Tibial artery (tissue), 4 donors: ENCODE results near the gene PDE6D.
A peak's percentile ranks its signal among the peaks of the same experiment; 100 is the strongest.

Experiments used
- DNase-seq, 2 donors: peaks; one replicate each; pipeline ENCODE4 v3.0.0-alpha.2; 2019
- H3K27ac ChIP-seq, 2 donors: fragments of 200-600 bp; sonication (generic) in 1 of 2; 1 replicate in 1 of 2; 2 replicates in 1 of 2; pipeline ENCODE4 v1.5.1; 2018 to 2019; ENCODE audit warnings: mild to moderate bottlenecking in 1 of 2
- H3K27me3 ChIP-seq, 2 donors: fragments of 200-600 bp; sonication (generic) in 1 of 2; one replicate each; pipeline versions ENCODE4 v1.5.1 to v1.6.0; 2016 to 2019
- H3K36me3 ChIP-seq, 3 donors: fragments of 200-600 bp; sonication (generic) in 2 of 3; one replicate each; pipeline ENCODE4 v1.5.1; 2016 to 2019; ENCODE audit warnings: mild to moderate bottlenecking in 2 of 3
- H3K4me1 ChIP-seq, 4 donors: fragments of 200-600 bp; sonication (generic) in 2 of 4; 1 replicate in 3 of 4; 2 replicates in 1 of 4; pipeline ENCODE4 v1.5.1; 2016 to 2019
- H3K4me3 ChIP-seq, 2 donors: fragments of 200-600 bp; sonication (generic) in 1 of 2; 1 replicate in 1 of 2; 2 replicates in 1 of 2; pipeline ENCODE4 v1.5.1; 2018 to 2019; ENCODE audit warnings: mild to moderate bottlenecking in 2 of 2
- H3K9me3 ChIP-seq, 3 donors: fragments of 200-600 bp; sonication (generic) in 1 of 3; one replicate each; pipeline ENCODE4 v1.5.1; 2016 to 2019
- CTCF ChIP-seq, 2 experiments: fragments of 200-600 bp in 1 of 2; fragments of 450-650 bp in 1 of 2; IDR thresholded peaks; one replicate each; pipeline ENCODE4 v1.5.1; 2017 to 2019; ENCODE audit warnings: antibody characterized with exemption in 2 of 2, mild to moderate bottlenecking in 1 of 2, moderate library complexity in 1 of 2
- intact Hi-C: fragments of 100-400 bp; cut with DNase I; formaldehyde crosslinking; loops from one replicate; pipeline ENCODE4 v1.15.0; 2023; ENCODE audit warnings: low total_unique reads

The PDE6D gene

GRCh38 chr2:231699006-231699405, 82.1 kb downstream of the PDE6D start:
- intact Hi-C loops, result no loop called here
- no peak for TF ChIP-seq CTCF (IDR thresholded peaks at IDR 0.05)

GRCh38 chr2:231696004-231696367, 85.1 kb downstream of the PDE6D start:
- H3K9me3 ChIP-seq, result no peaks in the 10 kb centered on the region
- H3K27ac ChIP-seq, result no peak overlapping the region
- no peak for TF ChIP-seq CTCF (IDR thresholded peaks at IDR 0.05)
- no peaks in the 10 kb centered on the region for H3K4me1 ChIP-seq
- no peak overlapping the region for H3K4me3 ChIP-seq
- no peaks in the 10 kb centered on the region for H3K36me3 ChIP-seq
- peak in 1 of 2 donors; percentile 77 for DNase-seq
- H3K27me3 ChIP-seq, result no peaks in the 10 kb centered on the region
- intact Hi-C loops, result no loop called here

More at GRCh38 chr2:231699006-231699405, 82.1 kb downstream of the PDE6D start:
- H3K4me1 ChIP-seq, result peaks cover 0 to 17% (median 0%) of the 10 kb centered on the region in 4 donors
- H3K27me3 ChIP-seq, result no peaks in the 10 kb centered on the region
- H3K9me3 ChIP-seq, result no peaks in the 10 kb centered on the region
- no peak overlapping the region for H3K27ac ChIP-seq
- DNase-seq, result no peak
- no peaks in the 10 kb centered on the region for H3K36me3 ChIP-seq
- H3K4me3 ChIP-seq, result no peak overlapping the region

- Histone ChIP-seq H3K4me3 (no peak overlapping the region), H3K9me3 (no peaks in the 10 kb centered on the region), H3K4me1 (no peaks in the 10 kb centered on the region), H3K27ac (no peak overlapping the region), H3K36me3 (no peaks in the 10 kb centered on the region), H3K27me3 (no peaks in the 10 kb centered on the region)
- no peak for TF ChIP-seq CTCF (IDR thresholded peaks at IDR 0.05)
- intact Hi-C loops, result loop anchor here (5.0 kb wide), 1 partner anchor 638 kb away; no protein-coding TSS in a partner anchor
- DNase-seq, result no peak
Observed at GRCh38 chr2:231693956-231694355, 87.1 kb downstream of the PDE6D start.

- no peak for TF ChIP-seq CTCF (IDR thresholded peaks at IDR 0.05)
- Histone ChIP-seq H3K27me3 (no peaks in the 10 kb centered on the region), H3K4me3 (no peak overlapping the region), H3K36me3 (no peaks in the 10 kb centered on the region), H3K4me1 (no peaks in the 10 kb centered on the region), H3K27ac (no peak overlapping the region), H3K9me3 (no peaks in the 10 kb centered on the region)
- no peak for DNase-seq
- intact Hi-C loops, result loop anchor here (5.0 kb wide), 1 partner anchor 639 kb away; no protein-coding TSS in a partner anchor
Observed at GRCh38 chr2:231692847-231693246, 88.2 kb downstream of the PDE6D start.

- Histone ChIP-seq H3K4me1 (peaks cover 0 to 6% (median 0%) of the 10 kb centered on the region in 4 donors), H3K9me3 (no peaks in the 10 kb centered on the region)
Observed at GRCh38 chr2:231691251-231691772, 89.8 kb downstream of the PDE6D start.

More at GRCh38 chr2:231691251-231691772, 89.8 kb downstream of the PDE6D start:
- no peak for TF ChIP-seq CTCF (IDR thresholded peaks at IDR 0.05)
- Histone ChIP-seq H3K27ac (no peak overlapping the region), H3K36me3 (no peaks in the 10 kb centered on the region), H3K27me3 (no peaks in the 10 kb centered on the region), H3K4me3 (no peak overlapping the region)
- no peak for DNase-seq
- intact Hi-C loops, result loop anchor here (5.0 kb wide), 1 partner anchor 641 kb away; no protein-coding TSS in a partner anchor
